ENCODE results near the gene CFAP46.
"Not testable (repeated sequence)": the region's sequence is repeated elsewhere in the genome, so short reads cannot be mapped to it uniquely, and the experiment has no call there.

Gene CFAP46

GRCh38 chr10:132785723-132786475 is 156.5 kb downstream of the CFAP46 start, which contains the start of gene NKX6-2:
NKX6-2 (minus strand) TSS chr10:132786147; CDS start chr10:132785948, 199 bp downstream.
- ATAC-seq, result no peak

- ATAC-seq, result no peak
Observed at GRCh38 chr10:132784866-132785722, 157.3 kb downstream of the CFAP46 start.

GRCh38 chr10:132783940-132784865 is 158.2 kb downstream of the CFAP46 start:
- ATAC-seq, result no peak

- no peak for ATAC-seq
Observed at GRCh38 chr10:132783165-132783939, 159.0 kb downstream of the CFAP46 start.

GRCh38 chr10:132781556-132781955 is 160.8 kb downstream of the CFAP46 start:
- ATAC-seq, result no peak

- no peak for ATAC-seq
Observed at GRCh38 chr10:132780356-132780755, 162.0 kb downstream of the CFAP46 start.

- no peak for ATAC-seq
Observed at GRCh38 chr10:132779549-132780294, 162.6 kb downstream of the CFAP46 start.

GRCh38 chr10:132777441-132777840 is 164.9 kb downstream of the CFAP46 start:
- ATAC-seq, result no peak

- ATAC-seq, result no peak
Observed at GRCh38 chr10:132776821-132777220, 165.5 kb downstream of the CFAP46 start.

- no peak for ATAC-seq
Observed at GRCh38 chr10:132776186-132776585, 166.2 kb downstream of the CFAP46 start.

GRCh38 chr10:132774902-132775863 is 167.2 kb downstream of the CFAP46 start:
- ATAC-seq, result no peak

- no peak for ATAC-seq
Observed at GRCh38 chr10:132774181-132774901, 168.0 kb downstream of the CFAP46 start.

GRCh38 chr10:132772816-132773215 is 169.6 kb downstream of the CFAP46 start:
- ATAC-seq, result not testable (repeated sequence)

GRCh38 chr10:132770061-132771021 is 172.0 kb downstream of the CFAP46 start:
- no peak for ATAC-seq

- no peak for ATAC-seq
Observed at GRCh38 chr10:132768346-132769248, 173.8 kb downstream of the CFAP46 start.

- no peak for ATAC-seq
Observed at GRCh38 chr10:132766291-132766690, 176.1 kb downstream of the CFAP46 start.

GRCh38 chr10:132765435-132765834 is 176.9 kb downstream of the CFAP46 start:
- no peak for ATAC-seq
